K562 (cell line): ENCODE data around the gene LEAP2. TPM values are rescaled to one million over a fixed set of nuclear protein-coding genes. Genes with fewer than 3 reads are reported as not detected.
A peak's percentile ranks its signal among the peaks of the same experiment; 100 is the strongest.

ENCODE experiments used
- ATAC-seq: fragments of 200-7000 bp; cut with Tn5 transposase; 3 replicates; pipeline ENCODE4 v1.9.1; 2020; ENCODE audit warnings: moderate library complexity
- BruUV-seq: library from RNA; stranded (reverse); fragments of 400-500 nt; replicated peaks from 2 replicates; lab custom pipeline; 2021; lab: Mats Ljungman, UMichigan
- CTCF ChIA-PET: fragments of 300-600 bp; formaldehyde crosslinking; extraction: SDS; loops from one replicate; lab custom pipeline; 2021; ENCODE audit warnings: low intra/inter-chr PET ratio; lab: Yijun Ruan, JAX
- POLR2A ChIA-PET: fragments of 300-600, 350-650 bp; sonication (Branson Sonifier 250); formaldehyde crosslinking; extraction: SDS; loops from one replicate; lab custom pipeline; 2021; ENCODE audit warnings: antibody characterized with exemption, inconsistent platforms; lab: Yijun Ruan, JAX
- DNase-seq, 4 experiments: peaks; one replicate each; pipeline versions ENCODE4 v3.0.0 to v3.0.0-alpha.2; 2011 to 2018; ENCODE audit warnings: low spot score in 3 of 4, mixed read lengths in 3 of 4; ENCODE audit errors: extremely low read depth in 1 of 4
- FAIRE-seq: peaks from 2 replicates; lab custom pipeline; 2011; peaks lifted over from hg19 to GRCh38; lab: Jason Lieb, UNC
- H2AFZ ChIP-seq: 2 replicates; pipeline ENCODE4 v1.6.0; 2011; ENCODE audit warnings: low read depth, low read length, control low read depth, inconsistent platforms
- H3K27ac ChIP-seq: fragments of 200-600 bp; 3 replicates; pipeline ENCODE4 v1.8.0; 2011; ENCODE audit warnings: low read depth, mild to moderate bottlenecking, control low read depth, inconsistent platforms, low read length, moderate library complexity, mixed read lengths; ENCODE audit errors: extremely low read depth
- H3K27me3 ChIP-seq, 2 experiments: fragments of 300-600 bp in 1 of 2; 2 replicates in 1 of 2; 3 replicates in 1 of 2; pipeline versions ENCODE4 v1.6.0 to v1.8.0; 2011; ENCODE audit warnings: inconsistent platforms in 2 of 2, low read length in 2 of 2, mild to moderate bottlenecking in 1 of 2, mixed read lengths in 1 of 2, moderate library complexity in 1 of 2; ENCODE audit not compliant: control insufficient read depth in 2 of 2, insufficient read depth in 2 of 2
- H3K36me3 ChIP-seq: fragments of 300-600 bp; 3 replicates; pipeline ENCODE4 v1.8.0; 2011; ENCODE audit warnings: mild to moderate bottlenecking, low read length, inconsistent platforms; ENCODE audit not compliant: control insufficient read depth, insufficient read depth
- H3K4me1 ChIP-seq, 2 experiments: fragments of 200-600 bp in 1 of 2; replicated peaks in 1 of 2; 2 replicates in 1 of 2; 3 replicates in 1 of 2; pipeline versions ENCODE4 v1.5.1 to v1.8.0; 2011; ENCODE audit warnings: inconsistent platforms in 2 of 2, low read length in 2 of 2, mild to moderate bottlenecking in 1 of 2, mixed read lengths in 1 of 2, moderate library complexity in 1 of 2; ENCODE audit not compliant: control insufficient read depth in 2 of 2, insufficient read depth in 2 of 2
- H3K4me2 ChIP-seq: 2 replicates; pipeline ENCODE4 v1.6.1; 2011; ENCODE audit warnings: low read length, control low read depth, inconsistent platforms, mixed read lengths; ENCODE audit not compliant: insufficient read depth
- H3K4me3 ChIP-seq: fragments of 200-600 bp; sonication (generic), shearing (Covaris generic); 2 replicates; pipeline ENCODE4 v1.5.1; 2016; ENCODE audit warnings: control low read depth, inconsistent platforms
- H3K79me2 ChIP-seq: fragments of 200-600 bp; 3 replicates; pipeline ENCODE4 v1.8.0; 2011; ENCODE audit warnings: low read length, inconsistent platforms; ENCODE audit not compliant: control insufficient read depth, insufficient read depth
- H3K9ac ChIP-seq, 2 experiments: 2 replicates each; pipeline versions ENCODE4 v1.6.0 to v1.6.1; 2011; ENCODE audit warnings: low read depth in 2 of 2, low read length in 2 of 2, control low read depth in 1 of 2, inconsistent platforms in 1 of 2, mild to moderate bottlenecking in 1 of 2, mixed read lengths in 1 of 2; ENCODE audit not compliant: insufficient read depth in 1 of 2
- H3K9me1 ChIP-seq: one replicate; pipeline ENCODE4 v1.6.0; 2011; ENCODE audit warnings: inconsistent platforms, mild to moderate bottlenecking, low read length, moderate library complexity; ENCODE audit not compliant: control insufficient read depth, insufficient read depth
- H3K9me3 ChIP-seq: replicated peaks from 2 replicates; pipeline ENCODE4 v1.5.1; 2011; ENCODE audit warnings: low read depth, low read length, inconsistent platforms; ENCODE audit not compliant: control insufficient read depth, insufficient read depth
- H4K20me1 ChIP-seq: replicated peaks from 2 replicates; pipeline ENCODE4 v1.6.1; 2011; ENCODE audit warnings: low read length, inconsistent platforms, mixed read lengths; ENCODE audit not compliant: control insufficient read depth, insufficient read depth
- BDP1 ChIP-seq: IDR thresholded peaks from 3 replicates; pipeline ENCODE4 v1.6.1; 2011; ENCODE audit not compliant: insufficient read length, insufficient read depth
- BRD9 ChIP-seq: fragments of 450-650 bp; IDR thresholded peaks from 2 replicates; pipeline ENCODE4 v1.6.1; 2018; ENCODE audit warnings: low read depth; ENCODE audit not compliant: partially characterized antibody
- DPF2 ChIP-seq: fragments of 450-650 bp; IDR thresholded peaks from 2 replicates; pipeline ENCODE4 v1.6.1; 2016
- ELF2 ChIP-seq: fragments of 250-450 bp; sonication (Bioruptor Pico); IDR thresholded peaks from 2 replicates; pipeline ENCODE4 v1.5.0; 2021; ENCODE audit warnings: mild to moderate bottlenecking
- GABPB1 ChIP-seq: sonication (generic); formaldehyde crosslinking; IDR thresholded peaks from 2 replicates; pipeline ENCODE4 v1.8.0; 2022; ENCODE audit warnings: mild to moderate bottlenecking, missing genetic modification reagents
- HDAC6 ChIP-seq: IDR thresholded peaks from 2 replicates; pipeline ENCODE4 v1.6.1; 2012; ENCODE audit warnings: low read depth, mild to moderate bottlenecking, control low read depth, inconsistent platforms, low read length, moderate library complexity
- HMGN3 ChIP-seq: IDR thresholded peaks from 2 replicates; pipeline ENCODE4 v1.6.1; 2011; ENCODE audit warnings: borderline replicate concordance, low read depth, mild to moderate bottlenecking, mixed read lengths, low read length; ENCODE audit not compliant: insufficient read length; ENCODE audit errors: extremely low read depth
- LARP7 ChIP-seq: fragments of 450-650 bp; IDR thresholded peaks from 2 replicates; pipeline ENCODE4 v1.6.1; 2016
- MIER1 ChIP-seq: fragments of 450-650 bp; IDR thresholded peaks from 2 replicates; pipeline ENCODE4 v1.6.1; 2016; ENCODE audit warnings: antibody characterized with exemption, mild to moderate bottlenecking, low read depth
- NELFE ChIP-seq: IDR thresholded peaks from 2 replicates; pipeline ENCODE4 v1.6.1; 2011; ENCODE audit warnings: mild to moderate bottlenecking; ENCODE audit not compliant: insufficient read depth, insufficient read length
- SIRT6 ChIP-seq: IDR thresholded peaks from one replicate; pipeline ENCODE4 v1.6.1; 2012; ENCODE audit warnings: low read depth, mild to moderate bottlenecking, control low read depth, inconsistent platforms, low read length, moderate library complexity
- SMARCE1 ChIP-seq: fragments of 450-650 bp; IDR thresholded peaks from 2 replicates; pipeline ENCODE4 v1.7.1; 2016; ENCODE audit warnings: mild to moderate bottlenecking
- SRF ChIP-seq, 2 experiments: fragments of 250-450, 450-650 bp in 1 of 2; sonication (Bioruptor Pico) in 1 of 2; sonication (generic) in 1 of 2; formaldehyde crosslinking; IDR thresholded peaks; 2 replicates each; pipeline versions ENCODE4 v1.5.0 to v1.5.1; 2020 to 2022; ENCODE audit warnings: mild to moderate bottlenecking in 1 of 2, missing genetic modification reagents in 1 of 2
- TAF7 ChIP-seq: fragments of 450-650 bp; IDR thresholded peaks from 2 replicates; pipeline ENCODE4 v1.6.1; 2016; ENCODE audit warnings: missing genetic modification characterization, missing compliant biosample characterization
- TGIF2 ChIP-seq: sonication (generic); formaldehyde crosslinking; IDR thresholded peaks from 2 replicates; pipeline ENCODE4 v1.8.1; 2022; ENCODE audit warnings: mild to moderate bottlenecking, missing genetic modification reagents, moderate library complexity
- TRIM28 ChIP-seq: fragments of 450-650 bp; IDR thresholded peaks from 2 replicates; pipeline ENCODE4 v1.6.1; 2017
- TSC22D4 ChIP-seq: fragments of 450-650 bp; IDR thresholded peaks from 2 replicates; pipeline ENCODE4 v1.6.1; 2016; ENCODE audit warnings: missing genetic modification characterization, missing biosample characterization, control low read depth
- ZC3H8 ChIP-seq: fragments of 450-650 bp; IDR thresholded peaks from 2 replicates; pipeline ENCODE4 v1.6.1; 2017
- ZNF444 ChIP-seq: fragments of 250-450 bp; sonication (Bioruptor Pico); IDR thresholded peaks from 2 replicates; pipeline ENCODE4 v1.4.0; 2020; ENCODE audit warnings: mild to moderate bottlenecking, moderate library complexity
- ZNF707 ChIP-seq: fragments of 250-450 bp; sonication (Bioruptor Pico); conservative IDR thresholded peaks from 2 replicates; pipeline ENCODE4 v1.8.0; 2022; ENCODE audit warnings: inconsistent platforms, mild to moderate bottlenecking, moderate library complexity
- WGBS: fragments of 100-300 bp; shearing (Covaris generic); methylation state at CpG from one replicate; pipeline ENCODE4 v1.1.6; 2016; ENCODE audit warnings: low coverage, mixed read lengths; ENCODE audit not compliant: insufficient coverage; ENCODE audit errors: missing lambda C conversion rate; 5-methylcytosine and 5-hydroxymethylcytosine counted together
- in situ Hi-C: fragments of 300-500 bp; cut with MboI; formaldehyde crosslinking; loops from 4 replicates; pipeline ENCODE4 v1.15.0; 2018; ENCODE audit warnings: inconsistent platforms, mixed read lengths
- intact Hi-C: fragments of 100-400 bp; cut with micrococcal nuclease; formaldehyde crosslinking; loops from 2 replicates; pipeline ENCODE4 v1.14.2; 2022
- polyA plus RNA-seq, 8 experiments: library from polyadenylated mRNA; depleted of rRNA in 4 of 8; stranded (reverse) in 5 of 8; unstranded in 3 of 8; fragments of >200 nt; fragmentation: Nextera tagmentation in 2 of 8; fragmentation: Illumina TruSeq in 1 of 8; extraction: Ambion mirVana in 2 of 8; extraction: Trizol in 1 of 8; gene quantifications; 2 replicates each; pipeline versions ENCODE4 v1.2.1 to v1.2.3, GENCODE V29; 2011 to 2014; ENCODE audit warnings: inconsistent platforms in 1 of 8, missing spikeins in 1 of 8
- total RNA-seq, 7 experiments: library from RNA; depleted of rRNA in 6 of 7; stranded (reverse); fragments of >200 nt in 6 of 7; fragmentation: Illumina TruSeq in 2 of 7; extraction: Trizol in 2 of 7; gene quantifications; 2 replicates each; pipeline versions ENCODE4 v1.2.1 to v1.2.3, GENCODE V29; 2011 to 2021; ENCODE audit warnings: low replicate concordance in 1 of 7
- TF ChIP-seq, protein P1 (sequence below), 3 experiments: fragments of 200-800 bp in 1 of 3; fragments of 250-450 bp in 1 of 3; fragments of 450-650 bp in 1 of 3; sonication (Bioruptor Pico) in 1 of 3; sonication (Bioruptor generic) in 1 of 3; formaldehyde crosslinking in 1 of 3; IDR thresholded peaks; 2 replicates each; pipeline versions ENCODE4 v1.6.1 to v1.8.0; 2016 to 2022; ENCODE audit warnings: mild to moderate bottlenecking in 2 of 3, missing genetic modification characterization in 2 of 3, missing compliant biosample characterization in 1 of 3, moderate library complexity in 1 of 3

The LEAP2 gene
- total and polyA plus RNA-seq, 9 of the 15 experiments (the other 6 are each of a cell fraction or from before 2014, with no cell fraction given) = 1.1 to 5.6 (median 2.5) TPM

DNA sequence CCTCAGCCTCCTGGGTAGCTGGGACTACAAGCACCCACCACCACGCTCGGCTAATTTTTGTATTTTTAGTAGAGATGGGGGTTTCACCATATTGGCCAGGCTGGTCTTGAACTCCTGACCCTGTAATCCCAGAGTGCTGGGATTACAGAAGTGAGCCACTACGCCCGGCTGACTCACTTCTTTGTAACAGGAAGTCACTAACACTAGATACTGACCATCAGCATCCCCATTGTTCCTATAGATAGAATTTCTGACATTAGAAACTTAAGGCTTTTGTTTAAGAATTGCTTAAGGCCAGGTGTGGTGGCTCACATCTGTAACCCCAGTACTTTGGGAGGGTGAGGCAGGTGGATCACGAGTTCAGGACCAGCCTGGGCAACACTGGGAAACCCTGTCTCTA is 42.2 kb downstream of the LEAP2 start (continued):
- TF ChIP-seq NELFE = no peak

DNA sequence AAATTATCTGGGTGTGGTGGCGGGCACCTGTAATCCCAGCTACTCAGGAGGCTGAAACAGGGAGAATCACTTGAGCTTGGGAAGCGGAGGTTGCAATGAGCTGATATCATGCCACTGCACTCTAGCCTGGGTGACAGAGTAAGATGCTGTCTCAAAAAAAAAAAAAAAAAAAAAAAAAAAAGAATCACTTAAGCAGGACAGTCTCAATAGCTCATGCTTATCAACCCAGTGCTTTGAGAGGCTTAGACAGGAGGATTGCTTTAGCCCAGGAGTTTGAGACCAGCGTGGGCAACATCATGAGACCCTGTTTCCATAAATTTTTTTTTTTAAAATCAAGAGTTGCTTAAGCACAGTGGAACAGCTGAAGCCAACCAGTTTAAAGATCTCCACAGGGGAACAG is 42.6 kb downstream of the LEAP2 start:
- no peak overlapping the region for H2AFZ ChIP-seq
- intact Hi-C loops = no loop called here
- in situ Hi-C loops = loop anchor here (10.0 kb wide), 1 partner anchor 1729 kb away; the partner anchor contains the start of gene SEC24A
- H3K4me2 ChIP-seq = no peak overlapping the region
- H3K27me3 ChIP-seq = no peaks in the 10 kb centered on the region
- no peak for FAIRE-seq
- TF ChIP-seq TGIF2 (no peak), HDAC6 (no peak), DPF2 (no peak), TRIM28 (no peak), SRF (CRISPR knock-in tag; IDR thresholded peaks at IDR 0.05) (no peak), SIRT6 (no peak), ZNF444 (no peak), ZNF707 (CRISPR knock-in tag) (no peak), TSC22D4 (tag) (no peak), TAF7 (tag) (no peak), LARP7 (no peak), BRD9 (no peak), GABPB1 (CRISPR knock-in tag) (no peak), SMARCE1 (no peak), MIER1 (no peak), HMGN3 (no peak), BDP1 (no peak), ELF2 (no peak), ZC3H8 (no peak)
- TF ChIP-seq, protein P1, sequence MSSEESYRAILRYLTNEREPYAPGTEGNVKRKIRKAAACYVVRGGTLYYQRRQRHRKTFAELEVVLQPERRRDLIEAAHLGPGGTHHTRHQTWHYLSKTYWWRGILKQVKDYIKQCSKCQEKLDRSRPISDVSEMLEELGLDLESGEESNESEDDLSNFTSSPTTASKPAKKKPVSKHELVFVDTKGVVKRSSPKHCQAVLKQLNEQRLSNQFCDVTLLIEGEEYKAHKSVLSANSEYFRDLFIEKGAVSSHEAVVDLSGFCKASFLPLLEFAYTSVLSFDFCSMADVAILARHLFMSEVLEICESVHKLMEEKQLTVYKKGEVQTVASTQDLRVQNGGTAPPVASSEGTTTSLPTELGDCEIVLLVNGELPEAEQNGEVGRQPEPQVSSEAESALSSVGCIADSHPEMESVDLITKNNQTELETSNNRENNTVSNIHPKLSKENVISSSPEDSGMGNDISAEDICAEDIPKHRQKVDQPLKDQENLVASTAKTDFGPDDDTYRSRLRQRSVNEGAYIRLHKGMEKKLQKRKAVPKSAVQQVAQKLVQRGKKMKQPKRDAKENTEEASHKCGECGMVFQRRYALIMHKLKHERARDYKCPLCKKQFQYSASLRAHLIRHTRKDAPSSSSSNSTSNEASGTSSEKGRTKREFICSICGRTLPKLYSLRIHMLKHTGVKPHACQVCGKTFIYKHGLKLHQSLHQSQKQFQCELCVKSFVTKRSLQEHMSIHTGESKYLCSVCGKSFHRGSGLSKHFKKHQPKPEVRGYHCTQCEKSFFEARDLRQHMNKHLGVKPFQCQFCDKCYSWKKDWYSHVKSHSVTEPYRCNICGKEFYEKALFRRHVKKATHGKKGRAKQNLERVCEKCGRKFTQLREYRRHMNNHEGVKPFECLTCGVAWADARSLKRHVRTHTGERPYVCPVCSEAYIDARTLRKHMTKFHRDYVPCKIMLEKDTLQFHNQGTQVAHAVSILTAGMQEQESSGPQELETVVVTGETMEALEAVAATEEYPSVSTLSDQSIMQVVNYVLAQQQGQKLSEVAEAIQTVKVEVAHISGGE (CRISPR knock-in tag; IDR thresholded peaks at IDR 0.05) = no peak
- TF ChIP-seq, all 486 proteins: peak for 0
- no peaks in the 10 kb centered on the region for H3K79me2 ChIP-seq
- DNase-seq (no peak), ATAC-seq (peak; percentile 61)
- POLR2A ChIA-PET = no interaction called here
- no peak overlapping the region for H3K9ac ChIP-seq
- 79% methylated on average over 3 of the region's 3 CpGs for WGBS
- H3K9me1 ChIP-seq = no peaks in the 10 kb centered on the region
- H3K9me3 ChIP-seq = no peaks in the 10 kb centered on the region
- CTCF ChIA-PET = no interaction called here
- H3K4me1 ChIP-seq = no peaks in the 10 kb centered on the region
- no peaks in the 10 kb centered on the region for H4K20me1 ChIP-seq
- H3K27ac ChIP-seq = no peak overlapping the region
- peaks cover 27% of the 10 kb centered on the region; the same call in 2 of the 3 replicates for H3K36me3 ChIP-seq
- no TSS peak for BruUV-seq
- H3K4me3 ChIP-seq = no peak overlapping the region
